Mesenchymal stem cell (in vitro differentiated cells and primary cell): ENCODE results near the gene OPA1.
A peak's percentile ranks its signal among the peaks of the same experiment; 100 is the strongest.

ENCODE experiments used
- DNase-seq: peaks from one replicate; pipeline ENCODE4 v3.0.0-alpha.2; 2013
- H2AFZ ChIP-seq: one replicate; pipeline ENCODE4 v1.6.1; 2013; ENCODE audit warnings: low read depth, mild to moderate bottlenecking, control low read depth, inconsistent platforms, low read length, moderate library complexity
- H2AK5ac ChIP-seq: 2 replicates; pipeline ENCODE4 v1.6.1; 2013; ENCODE audit warnings: low read length, moderate library complexity, mild to moderate bottlenecking, inconsistent platforms; ENCODE audit not compliant: severe bottlenecking
- H2BK120ac ChIP-seq: one replicate; pipeline ENCODE4 v1.6.1; 2013; ENCODE audit warnings: low read depth, mild to moderate bottlenecking, inconsistent platforms, low read length, moderate library complexity
- H2BK12ac ChIP-seq, 2 experiments: one replicate each; pipeline ENCODE4 v1.6.1; 2013; ENCODE audit warnings: inconsistent platforms in 2 of 2, low read length in 2 of 2, mild to moderate bottlenecking in 2 of 2, moderate library complexity in 2 of 2, control low read depth in 1 of 2
- H2BK15ac ChIP-seq: one replicate; pipeline ENCODE4 v1.6.1; 2013; ENCODE audit warnings: mild to moderate bottlenecking, low read depth, inconsistent platforms; ENCODE audit not compliant: poor library complexity, severe bottlenecking
- H2BK5ac ChIP-seq: 2 replicates; pipeline ENCODE4 v1.6.1; 2013; ENCODE audit warnings: low read depth, mild to moderate bottlenecking, low read length, control low read depth, inconsistent platforms; ENCODE audit not compliant: poor library complexity, severe bottlenecking
- H3K14ac ChIP-seq, 2 experiments: one replicate each; pipeline ENCODE4 v1.6.1; 2013; ENCODE audit warnings: inconsistent platforms in 2 of 2, low read length in 2 of 2, control low read depth in 1 of 2, mild to moderate bottlenecking in 1 of 2, moderate library complexity in 1 of 2
- H3K18ac ChIP-seq, 2 experiments: one replicate each; pipeline ENCODE4 v1.6.1; 2013; ENCODE audit warnings: inconsistent platforms in 2 of 2, low read length in 2 of 2, control low read depth in 1 of 2, low read depth in 1 of 2, mild to moderate bottlenecking in 1 of 2
- H3K23ac ChIP-seq, 2 experiments: one replicate each; pipeline ENCODE4 v1.6.1; 2013; ENCODE audit warnings: inconsistent platforms in 2 of 2, low read length in 2 of 2, mild to moderate bottlenecking in 2 of 2, moderate library complexity in 2 of 2, control low read depth in 1 of 2
- H3K27ac ChIP-seq: 2 replicates; pipeline ENCODE4 v1.5.1; 2013; ENCODE audit warnings: mild to moderate bottlenecking, moderate library complexity, low read length, control low read depth, inconsistent platforms; ENCODE audit not compliant: poor library complexity, severe bottlenecking
- H3K27me3 ChIP-seq, 2 experiments: 2 replicates each; pipeline versions ENCODE4 v1.6.1 to v1.7.0; 2013; ENCODE audit warnings: low read length in 2 of 2, mild to moderate bottlenecking in 2 of 2, moderate library complexity in 2 of 2, control low read depth in 1 of 2, inconsistent platforms in 1 of 2; ENCODE audit not compliant: control insufficient read depth in 1 of 2, insufficient read depth in 1 of 2
- H3K36me3 ChIP-seq, 2 experiments: 2 replicates each; pipeline versions ENCODE4 v1.6.1 to v1.7.0; 2013; ENCODE audit warnings: low read length in 2 of 2, control low read depth in 1 of 2, inconsistent platforms in 1 of 2, low read depth in 1 of 2, mild to moderate bottlenecking in 1 of 2; ENCODE audit not compliant: insufficient read depth in 2 of 2, control insufficient read depth in 1 of 2
- H3K4ac ChIP-seq, 2 experiments: one replicate each; pipeline ENCODE4 v1.6.1; 2013; ENCODE audit warnings: inconsistent platforms in 2 of 2, low read length in 2 of 2, mild to moderate bottlenecking in 2 of 2, moderate library complexity in 2 of 2, control low read depth in 1 of 2, low read depth in 1 of 2
- H3K4me1 ChIP-seq: 2 replicates; pipeline ENCODE4 v1.6.1; 2013; ENCODE audit warnings: low read depth, low read length, control low read depth; ENCODE audit not compliant: control insufficient read depth, insufficient read depth
- H3K4me2 ChIP-seq: 2 replicates; pipeline ENCODE4 v1.6.1; 2013; ENCODE audit warnings: low read length, mild to moderate bottlenecking, inconsistent platforms; ENCODE audit not compliant: poor library complexity, severe bottlenecking
- H3K4me3 ChIP-seq, 2 experiments: 2 replicates each; pipeline versions ENCODE4 v1.5.1 to v1.7.0; 2013; ENCODE audit warnings: low read length in 2 of 2, mild to moderate bottlenecking in 2 of 2, control low read depth in 1 of 2, low read depth in 1 of 2; ENCODE audit not compliant: insufficient read depth in 1 of 2
- H3K79me1 ChIP-seq: replicated peaks from 2 replicates; pipeline ENCODE4 v1.6.1; 2013; ENCODE audit warnings: mild to moderate bottlenecking, control low read depth, low read length, inconsistent platforms; ENCODE audit not compliant: poor library complexity, severe bottlenecking
- H3K9ac ChIP-seq: 2 replicates; pipeline ENCODE4 v1.7.0; 2013; ENCODE audit warnings: mild to moderate bottlenecking, low read length, moderate library complexity
- H3K9me3 ChIP-seq: 2 replicates; pipeline ENCODE4 v1.7.0; 2013; ENCODE audit warnings: mild to moderate bottlenecking, low read length; ENCODE audit not compliant: control insufficient read depth
- H4K8ac ChIP-seq: one replicate; pipeline ENCODE4 v1.6.1; 2013; ENCODE audit warnings: inconsistent platforms, mild to moderate bottlenecking, low read length, moderate library complexity
- H4K91ac ChIP-seq: one replicate; pipeline ENCODE4 v1.6.1; 2013; ENCODE audit warnings: mild to moderate bottlenecking, low read length, inconsistent platforms
- WGBS: methylation state at CpG from one replicate; pipeline ENCODE4 v1.1.7; 2013; ENCODE audit warnings: mixed read lengths; 5-methylcytosine and 5-hydroxymethylcytosine counted together

Gene OPA1

GRCh38 chr3:193660171-193660570 is 67.2 kb downstream of the OPA1 start:
- H2BK120ac ChIP-seq: no peak overlapping the region
- H2BK12ac ChIP-seq: no peak overlapping the region
- no peak overlapping the region for H3K14ac ChIP-seq
- H3K9me3 ChIP-seq: no peaks in the 10 kb centered on the region
- WGBS: 93% methylated on average over 1 of the region's 1 CpG
- H4K8ac ChIP-seq: no peak overlapping the region
- no peaks in the 10 kb centered on the region for H3K4me1 ChIP-seq
- peaks cover 4% of the 10 kb centered on the region for H3K79me1 ChIP-seq
- no peak overlapping the region for H4K91ac ChIP-seq
- no peak overlapping the region for H3K4ac ChIP-seq
- H2AK5ac ChIP-seq: no peak overlapping the region
- H3K27ac ChIP-seq: no peak overlapping the region
- no peak for DNase-seq
- H2BK5ac ChIP-seq: no peak overlapping the region
- no peak overlapping the region for H3K23ac ChIP-seq
- H2BK15ac ChIP-seq: no peak overlapping the region
- no peak overlapping the region for H3K4me3 ChIP-seq
- peaks cover 3 to 90% of the 10 kb centered on the region in 2 experiments for H3K36me3 ChIP-seq
- no peaks in the 10 kb centered on the region for H3K27me3 ChIP-seq
- H2AFZ ChIP-seq: no peak overlapping the region
- no peak overlapping the region for H3K18ac ChIP-seq
- no peak overlapping the region for H3K9ac ChIP-seq
- H3K4me2 ChIP-seq: no peak overlapping the region

DNA sequence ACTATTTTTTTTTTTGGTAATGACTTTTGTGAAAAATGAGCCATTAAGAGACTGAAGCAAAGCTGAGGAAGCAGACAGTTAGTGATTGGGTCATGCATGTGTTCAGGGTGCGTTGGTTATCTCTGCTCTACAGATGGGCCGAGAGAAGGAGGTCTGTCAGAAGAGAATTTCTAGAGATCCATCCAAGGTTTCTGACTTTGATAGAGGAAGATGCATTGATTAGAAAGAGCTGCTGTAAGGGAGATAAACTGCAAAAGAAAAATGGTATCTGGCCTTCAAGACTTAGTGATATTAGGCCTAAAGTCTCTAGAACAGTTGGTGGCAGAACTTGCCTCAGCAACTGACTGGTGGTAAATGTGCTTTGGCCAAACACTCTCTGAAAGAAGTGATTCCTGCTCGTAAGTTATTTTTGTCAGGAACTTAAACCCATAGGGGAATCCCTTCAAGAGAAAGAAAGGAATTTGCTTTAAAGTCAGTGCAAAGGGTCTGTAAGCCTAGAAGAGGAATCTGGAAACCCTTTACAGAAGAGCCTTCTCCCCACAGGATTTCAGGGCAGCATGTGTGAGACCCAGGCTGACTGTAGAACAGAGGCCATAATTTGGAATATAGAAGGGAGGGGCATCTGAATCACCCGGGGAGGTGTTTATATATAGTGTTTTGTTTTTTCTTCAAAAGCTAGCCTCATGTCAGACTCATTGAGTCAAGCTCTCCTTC is 67.8 kb downstream of the OPA1 start:
- Histone ChIP-seq H3K9me3 (no peaks in the 10 kb centered on the region), H3K23ac (no peak overlapping the region), H4K91ac (no peak overlapping the region), H3K27ac (no peak overlapping the region), H2BK120ac (no peak overlapping the region), H3K4me1 (no peaks in the 10 kb centered on the region), H2AFZ (no peak overlapping the region), H3K79me1 (peaks cover 4% of the 10 kb centered on the region), H2AK5ac (no peak overlapping the region), H2BK12ac (no peak overlapping the region), H3K36me3 (peaks cover 3 to 88% of the 10 kb centered on the region in 2 experiments), H2BK15ac (no peak overlapping the region), H3K18ac (no peak overlapping the region), H3K27me3 (no peaks in the 10 kb centered on the region), H3K4ac (no peak overlapping the region), H3K9ac (no peak overlapping the region), H4K8ac (no peak overlapping the region), H2BK5ac (no peak overlapping the region), H3K14ac (no peak overlapping the region), H3K4me2 (no peak overlapping the region), H3K4me3 (no peak overlapping the region)
- DNase-seq: no peak
- 90% methylated on average over 3 of the region's 4 CpGs for WGBS

DNA sequence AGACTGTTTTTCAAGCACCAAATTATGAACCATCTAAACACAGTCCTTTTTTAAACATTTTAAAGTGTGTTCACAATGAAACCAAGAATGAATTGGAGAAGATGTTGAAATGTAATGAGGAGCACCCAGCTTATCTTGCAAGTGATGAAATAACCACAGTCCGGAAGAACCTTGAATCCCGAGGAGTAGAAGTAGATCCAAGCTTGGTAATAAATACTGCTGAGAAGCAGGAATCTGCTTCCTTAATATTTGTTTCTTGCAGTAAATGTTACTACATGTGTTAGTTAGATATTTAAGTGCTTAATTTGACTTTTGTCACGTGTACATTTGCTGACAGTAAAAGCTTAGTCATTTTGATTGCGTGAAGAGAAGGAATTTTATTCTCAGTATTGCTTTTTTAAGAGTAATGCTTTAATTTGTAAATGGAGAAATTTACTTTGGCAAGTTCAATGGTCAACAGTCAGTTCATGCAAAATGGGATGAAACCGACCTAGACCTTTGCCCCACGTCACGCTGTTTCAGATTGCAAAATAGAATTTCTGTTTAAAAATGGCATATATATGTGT is 69.8 kb downstream of the OPA1 start:
- Histone ChIP-seq H2BK15ac (no peak overlapping the region), H3K18ac (no peak overlapping the region), H2BK5ac (no peak overlapping the region), H3K4me2 (no peak overlapping the region), H3K36me3 (peaks cover 6 to 87% of the 10 kb centered on the region in 2 experiments), H3K27ac (no peak overlapping the region), H3K4me1 (no peaks in the 10 kb centered on the region), H3K27me3 (no peaks in the 10 kb centered on the region), H3K14ac (no peak overlapping the region), H2AFZ (no peak overlapping the region), H2BK12ac (no peak overlapping the region), H3K23ac (no peak overlapping the region), H4K91ac (no peak overlapping the region), H4K8ac (no peak overlapping the region), H3K4ac (no peak overlapping the region), H3K79me1 (peaks cover 5% of the 10 kb centered on the region), H2BK120ac (no peak overlapping the region), H3K9me3 (no peaks in the 10 kb centered on the region), H3K9ac (no peak overlapping the region), H2AK5ac (no peak overlapping the region), H3K4me3 (no peak overlapping the region)
- peak; percentile 29 for DNase-seq
- 91% methylated on average over 7 of the region's 7 CpGs for WGBS

DNA sequence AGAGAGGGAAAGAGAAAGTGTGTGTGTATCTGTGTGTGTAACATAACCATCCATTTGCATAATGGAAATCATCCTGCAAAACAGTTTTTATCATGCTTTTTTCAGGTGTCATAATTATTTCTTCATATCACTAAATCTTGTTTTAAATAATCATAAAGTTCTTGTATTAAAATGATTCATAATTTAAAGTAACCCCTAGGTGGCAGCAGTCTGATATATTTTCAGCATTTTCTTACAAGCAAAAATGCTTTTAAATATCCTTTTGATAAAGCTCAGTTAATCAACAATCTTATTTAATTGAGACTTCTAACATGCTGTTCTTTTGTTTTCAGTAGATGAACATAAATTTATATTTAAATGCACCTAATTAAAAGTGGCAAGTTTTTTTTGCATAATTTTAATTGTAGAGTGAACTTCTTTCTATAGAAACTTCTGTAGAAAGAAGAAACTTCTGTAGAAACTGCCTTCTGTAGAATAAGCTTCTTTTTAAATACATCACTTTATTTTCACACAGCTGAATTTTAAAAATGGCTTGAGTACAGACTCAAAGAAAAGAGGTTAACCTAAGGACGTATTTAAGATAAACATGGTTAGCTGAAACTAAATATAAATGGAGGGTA is 72.5 kb downstream of the OPA1 start:
- H3K14ac ChIP-seq: no peak overlapping the region
- no peaks in the 10 kb centered on the region for H3K4me1 ChIP-seq
- peaks cover 12 to 87% of the 10 kb centered on the region in 2 experiments for H3K36me3 ChIP-seq
- peaks cover 9% of the 10 kb centered on the region for H3K79me1 ChIP-seq
- H3K27me3 ChIP-seq: no peaks in the 10 kb centered on the region
- H2AFZ ChIP-seq: no peak overlapping the region
- H2BK5ac ChIP-seq: no peak overlapping the region
- WGBS: no CpG with 5 or more reads among the region's 1 CpG
- no peak overlapping the region for H3K18ac ChIP-seq
- no peak overlapping the region for H3K4me3 ChIP-seq
- H2BK120ac ChIP-seq: no peak overlapping the region
- H4K8ac ChIP-seq: no peak overlapping the region
- H2BK15ac ChIP-seq: no peak overlapping the region
- no peak overlapping the region for H2BK12ac ChIP-seq
- no peaks in the 10 kb centered on the region for H3K9me3 ChIP-seq
- no peak overlapping the region for H2AK5ac ChIP-seq
- H4K91ac ChIP-seq: no peak overlapping the region
- no peak overlapping the region for H3K9ac ChIP-seq
- no peak overlapping the region for H3K23ac ChIP-seq
- DNase-seq: peak; percentile 49
- H3K4me2 ChIP-seq: no peak overlapping the region
- H3K27ac ChIP-seq: no peak overlapping the region
- no peak overlapping the region for H3K4ac ChIP-seq
